K562 (cell line): ENCODE data around the gene ATP8A1. TPM values are rescaled to one million over a fixed set of nuclear protein-coding genes. Genes with fewer than 3 reads are reported as not detected.

Experiments used
- ATAC-seq: fragments of 200-7000 bp; cut with Tn5 transposase; 3 replicates; pipeline ENCODE4 v1.9.1; 2020; ENCODE audit warnings: moderate library complexity
- BruUV-seq: library from RNA; stranded (reverse); fragments of 400-500 nt; replicated peaks from 2 replicates; lab custom pipeline; 2021; lab: Mats Ljungman, UMichigan
- CTCF ChIA-PET: fragments of 300-600 bp; formaldehyde crosslinking; extraction: SDS; loops from one replicate; lab custom pipeline; 2021; ENCODE audit warnings: low intra/inter-chr PET ratio; lab: Yijun Ruan, JAX
- POLR2A ChIA-PET: fragments of 300-600, 350-650 bp; sonication (Branson Sonifier 250); formaldehyde crosslinking; extraction: SDS; loops from one replicate; lab custom pipeline; 2021; ENCODE audit warnings: antibody characterized with exemption, inconsistent platforms; lab: Yijun Ruan, JAX
- DNase-seq, 4 experiments: peaks; one replicate each; pipeline versions ENCODE4 v3.0.0 to v3.0.0-alpha.2; 2011 to 2018; ENCODE audit warnings: low spot score in 3 of 4, mixed read lengths in 3 of 4; ENCODE audit errors: extremely low read depth in 1 of 4
- FAIRE-seq: peaks from 2 replicates; lab custom pipeline; 2011; peaks lifted over from hg19 to GRCh38; lab: Jason Lieb, UNC
- H2AFZ ChIP-seq: 2 replicates; pipeline ENCODE4 v1.6.0; 2011; ENCODE audit warnings: low read depth, low read length, control low read depth, inconsistent platforms
- H3K27ac ChIP-seq: fragments of 200-600 bp; 3 replicates; pipeline ENCODE4 v1.8.0; 2011; ENCODE audit warnings: low read depth, mild to moderate bottlenecking, control low read depth, inconsistent platforms, low read length, moderate library complexity, mixed read lengths; ENCODE audit errors: extremely low read depth
- H3K27me3 ChIP-seq, 2 experiments: fragments of 300-600 bp in 1 of 2; 2 replicates in 1 of 2; 3 replicates in 1 of 2; pipeline versions ENCODE4 v1.6.0 to v1.8.0; 2011; ENCODE audit warnings: inconsistent platforms in 2 of 2, low read length in 2 of 2, mild to moderate bottlenecking in 1 of 2, mixed read lengths in 1 of 2, moderate library complexity in 1 of 2; ENCODE audit not compliant: control insufficient read depth in 2 of 2, insufficient read depth in 2 of 2
- H3K36me3 ChIP-seq: fragments of 300-600 bp; 3 replicates; pipeline ENCODE4 v1.8.0; 2011; ENCODE audit warnings: mild to moderate bottlenecking, low read length, inconsistent platforms; ENCODE audit not compliant: control insufficient read depth, insufficient read depth
- H3K4me1 ChIP-seq, 2 experiments: fragments of 200-600 bp in 1 of 2; replicated peaks in 1 of 2; 2 replicates in 1 of 2; 3 replicates in 1 of 2; pipeline versions ENCODE4 v1.5.1 to v1.8.0; 2011; ENCODE audit warnings: inconsistent platforms in 2 of 2, low read length in 2 of 2, mild to moderate bottlenecking in 1 of 2, mixed read lengths in 1 of 2, moderate library complexity in 1 of 2; ENCODE audit not compliant: control insufficient read depth in 2 of 2, insufficient read depth in 2 of 2
- H3K4me2 ChIP-seq: 2 replicates; pipeline ENCODE4 v1.6.1; 2011; ENCODE audit warnings: low read length, control low read depth, inconsistent platforms, mixed read lengths; ENCODE audit not compliant: insufficient read depth
- H3K4me3 ChIP-seq: fragments of 200-600 bp; sonication (generic), shearing (Covaris generic); 2 replicates; pipeline ENCODE4 v1.5.1; 2016; ENCODE audit warnings: control low read depth, inconsistent platforms
- H3K79me2 ChIP-seq: fragments of 200-600 bp; 3 replicates; pipeline ENCODE4 v1.8.0; 2011; ENCODE audit warnings: low read length, inconsistent platforms; ENCODE audit not compliant: control insufficient read depth, insufficient read depth
- H3K9ac ChIP-seq, 2 experiments: 2 replicates each; pipeline versions ENCODE4 v1.6.0 to v1.6.1; 2011; ENCODE audit warnings: low read depth in 2 of 2, low read length in 2 of 2, control low read depth in 1 of 2, inconsistent platforms in 1 of 2, mild to moderate bottlenecking in 1 of 2, mixed read lengths in 1 of 2; ENCODE audit not compliant: insufficient read depth in 1 of 2
- H3K9me1 ChIP-seq: one replicate; pipeline ENCODE4 v1.6.0; 2011; ENCODE audit warnings: inconsistent platforms, mild to moderate bottlenecking, low read length, moderate library complexity; ENCODE audit not compliant: control insufficient read depth, insufficient read depth
- H3K9me3 ChIP-seq: replicated peaks from 2 replicates; pipeline ENCODE4 v1.5.1; 2011; ENCODE audit warnings: low read depth, low read length, inconsistent platforms; ENCODE audit not compliant: control insufficient read depth, insufficient read depth
- H4K20me1 ChIP-seq: replicated peaks from 2 replicates; pipeline ENCODE4 v1.6.1; 2011; ENCODE audit warnings: low read length, inconsistent platforms, mixed read lengths; ENCODE audit not compliant: control insufficient read depth, insufficient read depth
- CHD2 ChIP-seq: IDR thresholded peaks from 2 replicates; pipeline ENCODE4 v1.6.1; 2011; ENCODE audit warnings: low read depth, low read length
- GATA2 ChIP-seq: sonication (generic); formaldehyde crosslinking; IDR thresholded peaks from 2 replicates; pipeline ENCODE4 v1.4.0; 2020; ENCODE audit warnings: mild to moderate bottlenecking, missing genetic modification reagents
- GTF2F1 ChIP-seq: IDR thresholded peaks from 2 replicates; pipeline ENCODE4 v1.6.1; 2011; ENCODE audit warnings: low read depth, low read length, improper control_type of control experiment
- HNRNPL ChIP-seq: fragments of 200-400 bp; formaldehyde crosslinking; IDR thresholded peaks from 2 replicates; pipeline ENCODE4 v1.6.1; 2017; ENCODE audit warnings: low read depth, mild to moderate bottlenecking, low read length
- KAT7 ChIP-seq: sonication (generic); formaldehyde crosslinking; IDR thresholded peaks from 2 replicates; pipeline ENCODE4 v1.8.0; 2022; ENCODE audit warnings: missing genetic modification reagents, mild to moderate bottlenecking, borderline replicate concordance
- LEF1 ChIP-seq: fragments of 450-650 bp; IDR thresholded peaks from 2 replicates; pipeline ENCODE4 v1.6.1; 2016; ENCODE audit warnings: mild to moderate bottlenecking
- MBD2 ChIP-seq: sonication (generic); IDR thresholded peaks from 2 replicates; pipeline ENCODE4 v1.6.1; 2016; ENCODE audit warnings: low read depth, borderline replicate concordance
- MTA1 ChIP-seq: fragments of 450-650 bp; IDR thresholded peaks from 2 replicates; pipeline ENCODE4 v1.6.1; 2017; ENCODE audit warnings: borderline replicate concordance
- MTF1 ChIP-seq: fragments of 250-450 bp; sonication (Bioruptor Pico); IDR thresholded peaks from 2 replicates; pipeline ENCODE4 v1.9.0; 2021; ENCODE audit warnings: moderate library complexity, mild to moderate bottlenecking, inconsistent platforms, borderline replicate concordance
- NFIX ChIP-seq: fragments of 250-450 bp; sonication (Bioruptor Pico); IDR thresholded peaks from 2 replicates; pipeline ENCODE4 v1.4.0; 2020; ENCODE audit warnings: low read depth, mild to moderate bottlenecking, moderate library complexity
- POLR2B ChIP-seq: fragments of 450-650 bp; IDR thresholded peaks from 2 replicates; pipeline ENCODE4 v1.6.1; 2018; ENCODE audit warnings: low read depth; ENCODE audit not compliant: partially characterized antibody
- PTTG1 ChIP-seq: fragments of 450-650 bp; IDR thresholded peaks from 2 replicates; pipeline ENCODE4 v1.6.1; 2016; ENCODE audit warnings: low read depth, mild to moderate bottlenecking, missing genetic modification characterization, missing compliant biosample characterization
- RNF219 ChIP-seq: fragments of 250-450 bp; sonication (Bioruptor Pico); IDR thresholded peaks from 2 replicates; pipeline ENCODE4 v1.5.0; 2022; ENCODE audit warnings: mild to moderate bottlenecking
- SIN3B ChIP-seq: fragments of 450-650 bp; IDR thresholded peaks from 2 replicates; pipeline ENCODE4 v1.6.1; 2017; ENCODE audit warnings: low read depth, mild to moderate bottlenecking, moderate library complexity
- TFAM ChIP-seq: fragments of 250-450 bp; sonication (Bioruptor Pico); conservative IDR thresholded peaks from 2 replicates; pipeline ENCODE4 v1.5.0; 2021; ENCODE audit warnings: mild to moderate bottlenecking, moderate library complexity
- ZFP30 ChIP-seq: fragments of 250-450 bp; sonication (Bioruptor Pico); IDR thresholded peaks from 2 replicates; pipeline ENCODE4 v1.8.0; 2022; ENCODE audit warnings: moderate library complexity, mild to moderate bottlenecking, inconsistent platforms, borderline replicate concordance
- ZNF778 ChIP-seq: fragments of 450-650 bp; formaldehyde crosslinking; IDR thresholded peaks from 2 replicates; pipeline ENCODE4 v1.4.0; 2020; ENCODE audit warnings: mild to moderate bottlenecking, moderate library complexity
- WGBS: fragments of 100-300 bp; shearing (Covaris generic); methylation state at CpG from one replicate; pipeline ENCODE4 v1.1.6; 2016; ENCODE audit warnings: low coverage, mixed read lengths; ENCODE audit not compliant: insufficient coverage; ENCODE audit errors: missing lambda C conversion rate; 5-methylcytosine and 5-hydroxymethylcytosine counted together
- in situ Hi-C: fragments of 300-500 bp; cut with MboI; formaldehyde crosslinking; loops from 4 replicates; pipeline ENCODE4 v1.15.0; 2018; ENCODE audit warnings: inconsistent platforms, mixed read lengths
- intact Hi-C: fragments of 100-400 bp; cut with micrococcal nuclease; formaldehyde crosslinking; loops from 2 replicates; pipeline ENCODE4 v1.14.2; 2022
- polyA plus RNA-seq, 8 experiments: library from polyadenylated mRNA; depleted of rRNA in 4 of 8; stranded (reverse) in 5 of 8; unstranded in 3 of 8; fragments of >200 nt; fragmentation: Nextera tagmentation in 2 of 8; fragmentation: Illumina TruSeq in 1 of 8; extraction: Ambion mirVana in 2 of 8; extraction: Trizol in 1 of 8; gene quantifications; 2 replicates each; pipeline versions ENCODE4 v1.2.1 to v1.2.3, GENCODE V29; 2011 to 2014; ENCODE audit warnings: inconsistent platforms in 1 of 8, missing spikeins in 1 of 8
- total RNA-seq, 7 experiments: library from RNA; depleted of rRNA in 6 of 7; stranded (reverse); fragments of >200 nt in 6 of 7; fragmentation: Illumina TruSeq in 2 of 7; extraction: Trizol in 2 of 7; gene quantifications; 2 replicates each; pipeline versions ENCODE4 v1.2.1 to v1.2.3, GENCODE V29; 2011 to 2021; ENCODE audit warnings: low replicate concordance in 1 of 7

Gene ATP8A1
- total and polyA plus RNA-seq, 9 of the 15 experiments (the other 6 are each of a cell fraction or from before 2014, with no cell fraction given), result 0.05 to 0.29 (median 0.07) TPM; not detected in 2

GRCh38 chr4:42417550-42417949, 239.4 kb downstream of the ATP8A1 start (continued):
- TF ChIP-seq POLR2B (no peak), SIN3B (no peak), TFAM (CRISPR knock-in tag) (no peak), MTA1 (no peak), ZNF778 (no peak), ZFP30 (CRISPR knock-in tag) (no peak), MTF1 (no peak)

GRCh38 chr4:42416017-42416416, 240.9 kb downstream of the ATP8A1 start:
- no peaks in the 10 kb centered on the region for H3K4me1 ChIP-seq
- in situ Hi-C loops (no loop called here), intact Hi-C loops (no loop called here)
- no peaks in the 10 kb centered on the region for H3K9me1 ChIP-seq
- no peak overlapping the region for H3K9ac ChIP-seq
- no peaks in the 10 kb centered on the region for H3K9me3 ChIP-seq
- H3K79me2 ChIP-seq, result no peaks in the 10 kb centered on the region
- H4K20me1 ChIP-seq, result no peaks in the 10 kb centered on the region
- no peaks in the 10 kb centered on the region for H3K27me3 ChIP-seq
- no peaks in the 10 kb centered on the region for H3K36me3 ChIP-seq
- TF ChIP-seq CHD2, result no peak
- TF ChIP-seq GATA2 (CRISPR knock-in tag), result no peak
- no peak for TF ChIP-seq MBD2
- TF ChIP-seq NFIX, result no peak
- TF ChIP-seq GTF2F1, result no peak
- TF ChIP-seq RNF219 (CRISPR knock-in tag), result no peak
- TF ChIP-seq HNRNPL, result no peak
- no peak for TF ChIP-seq PTTG1 (tag)
- no peak for TF ChIP-seq LEF1
- TF ChIP-seq KAT7 (CRISPR knock-in tag), result no peak
- ATAC-seq (no peak), DNase-seq (no peak), FAIRE-seq (no peak)
- ChIA-PET POLR2A (interaction anchor here (0.6 kb wide), 1 partner anchor 12 kb away, joined by 3 read pairs; no protein-coding TSS in a partner anchor), CTCF (no interaction called here)
- H3K27ac ChIP-seq, result no peak overlapping the region
- H2AFZ ChIP-seq, result no peak overlapping the region
- H3K4me2 ChIP-seq, result no peak overlapping the region
- no TSS peak for BruUV-seq
- 0% methylated on average over 3 of the region's 3 CpGs for WGBS
- no peak overlapping the region for H3K4me3 ChIP-seq
